Gastroesophageal sphincter (tissue), 4 donors: Measurements from ENCODE around the gene MRPL40. TPM values are rescaled to one million over a fixed set of nuclear protein-coding genes. Genes with fewer than 3 reads are reported as not detected.

Source experiments
- ATAC-seq: fragments of 150-250 bp; one replicate; pipeline ENCODE4 v1.9.1; 2016; ENCODE audit warnings: mild to moderate bottlenecking, moderate library complexity
- H3K27ac ChIP-seq, 4 donors: fragments of 200-600 bp; sonication (generic) in 3 of 4; 1 replicate in 3 of 4; 2 replicates in 1 of 4; pipeline ENCODE4 v1.5.1; 2016 to 2019
- H3K27me3 ChIP-seq: fragments of 200-600 bp; sonication (generic); one replicate; pipeline ENCODE4 v1.5.1; 2019
- H3K36me3 ChIP-seq, 2 donors: fragments of 200-600 bp; sonication (generic); one replicate each; pipeline ENCODE4 v1.5.1; 2019; ENCODE audit warnings: control low read depth in 1 of 2
- H3K4me1 ChIP-seq, 3 donors: fragments of 200-600 bp; sonication (generic); 1 replicate in 2 of 3; 2 replicates in 1 of 3; pipeline ENCODE4 v1.5.1; 2016 to 2019; ENCODE audit warnings: control low read depth in 2 of 3
- H3K4me3 ChIP-seq, 2 donors: fragments of 200-600 bp; sonication (generic); one replicate each; pipeline ENCODE4 v1.5.1; 2019; ENCODE audit warnings: mild to moderate bottlenecking in 1 of 2, moderate library complexity in 1 of 2
- H3K9me3 ChIP-seq, 3 donors: fragments of 200-600 bp; sonication (generic); one replicate each; pipeline ENCODE4 v1.5.1; 2017 to 2019; ENCODE audit warnings: control low read depth in 2 of 3
- CTCF ChIP-seq, 4 experiments: fragments of 200-600 bp in 2 of 4; fragments of 450-650 bp in 2 of 4; sonication (generic) in 1 of 4; IDR thresholded peaks; one replicate each; pipeline ENCODE4 v1.5.1; 2017 to 2019; ENCODE audit warnings: antibody characterized with exemption in 4 of 4, mild to moderate bottlenecking in 2 of 4, moderate library complexity in 2 of 4
- EP300 ChIP-seq: sonication (generic); formaldehyde crosslinking; IDR thresholded peaks from one replicate; pipeline ENCODE4 v1.6.1; 2017; ENCODE audit warnings: antibody characterized with exemption, mild to moderate bottlenecking
- POLR2A ChIP-seq, 2 donors: fragments of 450-650 bp; IDR thresholded peaks; one replicate each; pipeline ENCODE4 v1.6.1; 2017; ENCODE audit warnings: antibody characterized with exemption in 2 of 2, mild to moderate bottlenecking in 2 of 2, moderate library complexity in 1 of 2
- POLR2AphosphoS5 ChIP-seq: sonication (generic); formaldehyde crosslinking; IDR thresholded peaks from one replicate; pipeline ENCODE4 v1.6.1; 2017; ENCODE audit warnings: antibody characterized with exemption
- WGBS, 2 donors: methylation state at CpG; one replicate each; pipeline ENCODE4 v1.1.5; 2018; ENCODE audit warnings: low coverage in 1 of 2; 5-methylcytosine and 5-hydroxymethylcytosine counted together
- total RNA-seq, 4 donors: library from RNA; depleted of rRNA; stranded (reverse); fragments of >200 nt; gene quantifications; one replicate each; pipeline ENCODE4 v1.1.0, GENCODE V29; 2016

MRPL40 gene
- total RNA-seq, 4 donors from 2014 or later = 22.8 to 29.1 (median 25.8) TPM

GRCh38 chr22:19419086-19419463, 13.3 kb upstream of the MRPL40 start:
- no peak for ATAC-seq
- Histone ChIP-seq H3K36me3 (no peaks in the 10 kb centered on the region), H3K9me3 (no peaks in the 10 kb centered on the region), H3K4me3 (no peak overlapping the region), H3K27ac (no peak overlapping the region), H3K4me1 (peaks cover 0 to 18% (median 0%) of the 10 kb centered on the region in 3 donors), H3K27me3 (no peaks in the 10 kb centered on the region)
- TF ChIP-seq POLR2AphosphoS5 (no peak), CTCF (IDR thresholded peaks at IDR 0.05) (no peak), POLR2A (IDR thresholded peaks at IDR 0.05) (no peak), EP300 (no peak)
- 88 to 93% methylated on average over 5 of the region's 5 CpGs for WGBS, 2 donors

- H3K4me3 ChIP-seq = no peak overlapping the region
- TF ChIP-seq EP300 (no peak), POLR2A (IDR thresholded peaks at IDR 0.05) (no peak), CTCF (IDR thresholded peaks at IDR 0.05) (no peak), POLR2AphosphoS5 (no peak)
- H3K9me3 ChIP-seq = no peaks in the 10 kb centered on the region
- no peak for ATAC-seq
- H3K27me3 ChIP-seq = no peaks in the 10 kb centered on the region
- no peak overlapping the region for H3K27ac ChIP-seq
- H3K4me1 ChIP-seq = peaks cover 0 to 22% (median 0%) of the 10 kb centered on the region in 3 donors
- 76 to 94% methylated on average over 2 to 5 of the region's 5 CpGs for WGBS, 2 donors
- H3K36me3 ChIP-seq = no peaks in the 10 kb centered on the region
These were observed 12.7 kb upstream of the MRPL40 start for GRCh38 chr22:19419464-19420178.

- H3K4me1 ChIP-seq = peaks cover 0 to 22% (median 0%) of the 10 kb centered on the region in 3 donors
- H3K4me3 ChIP-seq = no peak overlapping the region
- H3K36me3 ChIP-seq = no peaks in the 10 kb centered on the region
- WGBS, 2 donors = 97 to 100% methylated on average over 1 to 6 of the region's 6 CpGs
- TF ChIP-seq CTCF (IDR thresholded peaks at IDR 0.05) = no peak
- no peak for TF ChIP-seq POLR2A (IDR thresholded peaks at IDR 0.05)
- ATAC-seq = no peak
- no peaks in the 10 kb centered on the region for H3K27me3 ChIP-seq
- no peak overlapping the region for H3K27ac ChIP-seq
- no peaks in the 10 kb centered on the region for H3K9me3 ChIP-seq
These were observed 12.0 kb upstream of the MRPL40 start for GRCh38 chr22:19420321-19420720.

GRCh38 chr22:19422440-19423301, 9.7 kb upstream of the MRPL40 start:
- Histone ChIP-seq H3K36me3 (no peaks in the 10 kb centered on the region), H3K27ac (no peak overlapping the region), H3K4me1 (peaks cover 0 to 30% (median 0%) of the 10 kb centered on the region in 3 donors), H3K4me3 (no peak overlapping the region), H3K9me3 (no peaks in the 10 kb centered on the region), H3K27me3 (no peaks in the 10 kb centered on the region)
- TF ChIP-seq CTCF (IDR thresholded peaks at IDR 0.05) (no peak), POLR2A (IDR thresholded peaks at IDR 0.05) (no peak), POLR2AphosphoS5 (no peak), EP300 (no peak)
- ATAC-seq = no peak
- 74 to 79% methylated on average over 8 to 11 of the region's 11 CpGs for WGBS, 2 donors
